SK-N-SH treated with all-trans-retinoic acid at 6 μM for 48 hours (cell line): ENCODE measurements around the gene ALG12.

Experiments used
- ATAC-seq: fragments of 200-7000 bp; cut with Tn5 transposase; 3 replicates; pipeline ENCODE4 v1.9.1; 2020; ENCODE audit warnings: mild to moderate bottlenecking, moderate library complexity
- BACH2 ChIP-seq: fragments of 250-450 bp; sonication (Bioruptor Pico); IDR thresholded peaks from 2 replicates; pipeline ENCODE4 v1.9.0; 2021; ENCODE audit warnings: mild to moderate bottlenecking, borderline replicate concordance
- CSDC2 ChIP-seq: fragments of 250-450 bp; sonication (Bioruptor Pico); IDR thresholded peaks from 2 replicates; pipeline ENCODE4 v1.5.0; 2020; ENCODE audit warnings: mild to moderate bottlenecking, moderate library complexity
- ESRRG ChIP-seq: fragments of 250-450 bp; sonication (Bioruptor Pico); IDR thresholded peaks from 2 replicates; pipeline ENCODE4 v1.6.1; 2021; ENCODE audit warnings: mild to moderate bottlenecking
- GLIS3 ChIP-seq: fragments of 250-450 bp; sonication (Bioruptor Pico); IDR thresholded peaks from 2 replicates; pipeline ENCODE4 v1.5.0; 2020; ENCODE audit warnings: mild to moderate bottlenecking, moderate library complexity
- ISL1 ChIP-seq: fragments of 250-450 bp; sonication (Bioruptor Pico); IDR thresholded peaks from 2 replicates; pipeline ENCODE4 v2.1.2; 2022; ENCODE audit warnings: mild to moderate bottlenecking, moderate library complexity
- OSR1 ChIP-seq: fragments of 250-450 bp; sonication (Bioruptor Pico); IDR thresholded peaks from 2 replicates; pipeline ENCODE4 v1.8.0; 2022; ENCODE audit warnings: moderate library complexity, mild to moderate bottlenecking, inconsistent platforms
- PPARA ChIP-seq: fragments of 250-450 bp; sonication (Bioruptor Pico); IDR thresholded peaks from 2 replicates; pipeline ENCODE4 v1.5.0; 2020; ENCODE audit warnings: mild to moderate bottlenecking, borderline replicate concordance
- RARB ChIP-seq: fragments of 250-450 bp; sonication (Bioruptor Pico); IDR thresholded peaks from 2 replicates; pipeline ENCODE4 v1.8.0; 2021; ENCODE audit warnings: mild to moderate bottlenecking, moderate library complexity
- SNAI2 ChIP-seq: fragments of 250-450 bp; sonication (Bioruptor Pico); IDR thresholded peaks from 2 replicates; pipeline ENCODE4 v1.5.0; 2020; ENCODE audit warnings: mild to moderate bottlenecking, moderate library complexity
- TCF4 ChIP-seq: fragments of 250-450 bp; sonication (Bioruptor Pico); IDR thresholded peaks from 2 replicates; pipeline ENCODE4 v1.8.0; 2021; ENCODE audit warnings: mild to moderate bottlenecking, moderate library complexity, borderline replicate concordance
- TOX ChIP-seq: fragments of 250-450 bp; sonication (Bioruptor Pico); IDR thresholded peaks from 2 replicates; pipeline ENCODE4 v1.8.0; 2021; ENCODE audit warnings: mild to moderate bottlenecking, moderate library complexity, borderline replicate concordance
- ZC3H10 ChIP-seq: fragments of 250-450 bp; sonication (Bioruptor Pico); IDR thresholded peaks from 2 replicates; pipeline ENCODE4 v1.5.1; 2021; ENCODE audit warnings: mild to moderate bottlenecking, moderate library complexity
- ZFP3 ChIP-seq: fragments of 250-450 bp; sonication (Bioruptor Pico); IDR thresholded peaks from 2 replicates; pipeline ENCODE4 v1.5.0; 2020; ENCODE audit warnings: mild to moderate bottlenecking, moderate library complexity
- ZFP30 ChIP-seq: fragments of 450-650 bp; formaldehyde crosslinking; IDR thresholded peaks from 2 replicates; pipeline ENCODE4 v1.5.0; 2022; ENCODE audit warnings: mild to moderate bottlenecking, moderate library complexity
- ZNF565 ChIP-seq: fragments of 450-650 bp; formaldehyde crosslinking; conservative IDR thresholded peaks from 2 replicates; pipeline ENCODE4 v1.5.0; 2020; ENCODE audit warnings: low read depth, mild to moderate bottlenecking, moderate library complexity
- ZNF8 ChIP-seq: fragments of 450-650 bp; formaldehyde crosslinking; IDR thresholded peaks from 2 replicates; pipeline ENCODE4 v1.5.0; 2020; ENCODE audit warnings: mild to moderate bottlenecking, moderate library complexity
- TF ChIP-seq, protein P1 (sequence below): fragments of 250-450 bp; sonication (Bioruptor Pico); IDR thresholded peaks from 2 replicates; pipeline ENCODE4 v1.5.1; 2020; ENCODE audit warnings: low read depth, mild to moderate bottlenecking, moderate library complexity
- TF ChIP-seq, protein P2 (sequence below): fragments of 250-450 bp; sonication (Bioruptor Pico); IDR thresholded peaks from 2 replicates; pipeline ENCODE4 v1.8.0; 2021; ENCODE audit warnings: low read depth, mild to moderate bottlenecking, moderate library complexity, borderline replicate concordance
- TF ChIP-seq, protein P3 (sequence below): fragments of 250-450 bp; sonication (Bioruptor Pico); IDR thresholded peaks from 2 replicates; pipeline ENCODE4 v1.8.0; 2020; ENCODE audit warnings: mild to moderate bottlenecking, moderate library complexity, borderline replicate concordance
- TF ChIP-seq, protein P4 (sequence below): fragments of 250-450 bp; sonication (Bioruptor Pico); IDR thresholded peaks from 2 replicates; pipeline ENCODE4 v1.5.1; 2021; ENCODE audit warnings: mild to moderate bottlenecking, moderate library complexity
- TF ChIP-seq, protein P5 (sequence below): fragments of 250-450 bp; sonication (Bioruptor Pico); IDR thresholded peaks from 2 replicates; pipeline ENCODE4 v1.5.0; 2020; ENCODE audit warnings: mild to moderate bottlenecking, moderate library complexity

ALG12 gene

DNA sequence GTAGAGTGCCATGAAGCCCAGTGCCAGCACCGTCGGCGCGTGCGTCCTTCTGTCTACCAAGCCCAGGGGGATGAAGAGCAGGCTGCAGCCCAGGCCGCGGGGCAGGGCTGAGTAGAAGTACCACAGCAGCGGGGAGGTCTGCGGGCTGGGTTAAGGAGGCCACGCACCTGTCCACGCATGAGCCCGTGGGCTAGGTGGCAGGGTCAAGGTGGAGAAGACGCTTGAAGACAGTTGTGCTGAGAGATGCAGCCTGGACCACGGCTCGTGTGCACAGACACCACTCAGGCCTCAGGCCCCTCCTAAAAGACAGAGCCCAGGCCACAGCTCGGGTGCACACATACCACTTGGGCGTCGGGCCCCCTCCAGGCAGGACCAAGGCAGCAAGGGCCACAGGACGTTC, 10.4 kb downstream of the ALG12 start:
- ATAC-seq = no peak
- TF ChIP-seq ESRRG (CRISPR knock-in tag) (no peak), RARB (CRISPR knock-in tag) (no peak), ISL1 (CRISPR knock-in tag) (no peak), OSR1 (CRISPR knock-in tag) (no peak), ZFP30 (CRISPR knock-in tag) (no peak), PPARA (no peak), CSDC2 (CRISPR knock-in tag) (no peak), ZNF8 (CRISPR knock-in tag) (no peak), TCF4 (no peak), ZNF565 (CRISPR knock-in tag) (no peak)
- TF ChIP-seq, protein P1, sequence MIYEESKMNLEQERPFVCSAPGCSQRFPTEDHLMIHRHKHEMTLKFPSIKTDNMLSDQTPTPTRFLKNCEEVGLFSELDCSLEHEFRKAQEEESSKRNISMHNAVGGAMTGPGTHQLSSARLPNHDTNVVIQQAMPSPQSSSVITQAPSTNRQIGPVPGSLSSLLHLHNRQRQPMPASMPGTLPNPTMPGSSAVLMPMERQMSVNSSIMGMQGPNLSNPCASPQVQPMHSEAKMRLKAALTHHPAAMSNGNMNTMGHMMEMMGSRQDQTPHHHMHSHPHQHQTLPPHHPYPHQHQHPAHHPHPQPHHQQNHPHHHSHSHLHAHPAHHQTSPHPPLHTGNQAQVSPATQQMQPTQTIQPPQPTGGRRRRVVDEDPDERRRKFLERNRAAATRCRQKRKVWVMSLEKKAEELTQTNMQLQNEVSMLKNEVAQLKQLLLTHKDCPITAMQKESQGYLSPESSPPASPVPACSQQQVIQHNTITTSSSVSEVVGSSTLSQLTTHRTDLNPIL (CRISPR knock-in tag) = no peak
- TF ChIP-seq, protein P2, sequence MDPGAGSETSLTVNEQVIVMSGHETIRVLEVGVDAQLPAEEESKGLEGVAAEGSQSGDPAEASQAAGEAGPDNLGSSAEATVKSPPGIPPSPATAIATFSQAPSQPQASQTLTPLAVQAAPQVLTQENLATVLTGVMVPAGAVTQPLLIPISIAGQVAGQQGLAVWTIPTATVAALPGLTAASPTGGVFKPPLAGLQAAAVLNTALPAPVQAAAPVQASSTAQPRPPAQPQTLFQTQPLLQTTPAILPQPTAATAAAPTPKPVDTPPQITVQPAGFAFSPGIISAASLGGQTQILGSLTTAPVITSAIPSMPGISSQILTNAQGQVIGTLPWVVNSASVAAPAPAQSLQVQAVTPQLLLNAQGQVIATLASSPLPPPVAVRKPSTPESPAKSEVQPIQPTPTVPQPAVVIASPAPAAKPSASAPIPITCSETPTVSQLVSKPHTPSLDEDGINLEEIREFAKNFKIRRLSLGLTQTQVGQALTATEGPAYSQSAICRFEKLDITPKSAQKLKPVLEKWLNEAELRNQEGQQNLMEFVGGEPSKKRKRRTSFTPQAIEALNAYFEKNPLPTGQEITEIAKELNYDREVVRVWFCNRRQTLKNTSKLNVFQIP = no peak
- TF ChIP-seq, protein P3, sequence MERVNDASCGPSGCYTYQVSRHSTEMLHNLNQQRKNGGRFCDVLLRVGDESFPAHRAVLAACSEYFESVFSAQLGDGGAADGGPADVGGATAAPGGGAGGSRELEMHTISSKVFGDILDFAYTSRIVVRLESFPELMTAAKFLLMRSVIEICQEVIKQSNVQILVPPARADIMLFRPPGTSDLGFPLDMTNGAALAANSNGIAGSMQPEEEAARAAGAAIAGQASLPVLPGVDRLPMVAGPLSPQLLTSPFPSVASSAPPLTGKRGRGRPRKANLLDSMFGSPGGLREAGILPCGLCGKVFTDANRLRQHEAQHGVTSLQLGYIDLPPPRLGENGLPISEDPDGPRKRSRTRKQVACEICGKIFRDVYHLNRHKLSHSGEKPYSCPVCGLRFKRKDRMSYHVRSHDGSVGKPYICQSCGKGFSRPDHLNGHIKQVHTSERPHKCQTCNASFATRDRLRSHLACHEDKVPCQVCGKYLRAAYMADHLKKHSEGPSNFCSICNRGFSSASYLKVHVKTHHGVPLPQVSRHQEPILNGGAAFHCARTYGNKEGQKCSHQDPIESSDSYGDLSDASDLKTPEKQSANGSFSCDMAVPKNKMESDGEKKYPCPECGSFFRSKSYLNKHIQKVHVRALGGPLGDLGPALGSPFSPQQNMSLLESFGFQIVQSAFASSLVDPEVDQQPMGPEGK (CRISPR knock-in tag) = no peak
- TF ChIP-seq, protein P4, sequence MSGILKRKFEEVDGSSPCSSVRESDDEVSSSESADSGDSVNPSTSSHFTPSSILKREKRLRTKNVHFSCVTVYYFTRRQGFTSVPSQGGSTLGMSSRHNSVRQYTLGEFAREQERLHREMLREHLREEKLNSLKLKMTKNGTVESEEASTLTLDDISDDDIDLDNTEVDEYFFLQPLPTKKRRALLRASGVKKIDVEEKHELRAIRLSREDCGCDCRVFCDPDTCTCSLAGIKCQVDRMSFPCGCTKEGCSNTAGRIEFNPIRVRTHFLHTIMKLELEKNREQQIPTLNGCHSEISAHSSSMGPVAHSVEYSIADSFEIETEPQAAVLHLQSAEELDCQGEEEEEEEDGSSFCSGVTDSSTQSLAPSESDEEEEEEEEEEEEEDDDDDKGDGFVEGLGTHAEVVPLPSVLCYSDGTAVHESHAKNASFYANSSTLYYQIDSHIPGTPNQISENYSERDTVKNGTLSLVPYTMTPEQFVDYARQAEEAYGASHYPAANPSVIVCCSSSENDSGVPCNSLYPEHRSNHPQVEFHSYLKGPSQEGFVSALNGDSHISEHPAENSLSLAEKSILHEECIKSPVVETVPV (CRISPR knock-in tag) = no peak
- TF ChIP-seq, protein P5, sequence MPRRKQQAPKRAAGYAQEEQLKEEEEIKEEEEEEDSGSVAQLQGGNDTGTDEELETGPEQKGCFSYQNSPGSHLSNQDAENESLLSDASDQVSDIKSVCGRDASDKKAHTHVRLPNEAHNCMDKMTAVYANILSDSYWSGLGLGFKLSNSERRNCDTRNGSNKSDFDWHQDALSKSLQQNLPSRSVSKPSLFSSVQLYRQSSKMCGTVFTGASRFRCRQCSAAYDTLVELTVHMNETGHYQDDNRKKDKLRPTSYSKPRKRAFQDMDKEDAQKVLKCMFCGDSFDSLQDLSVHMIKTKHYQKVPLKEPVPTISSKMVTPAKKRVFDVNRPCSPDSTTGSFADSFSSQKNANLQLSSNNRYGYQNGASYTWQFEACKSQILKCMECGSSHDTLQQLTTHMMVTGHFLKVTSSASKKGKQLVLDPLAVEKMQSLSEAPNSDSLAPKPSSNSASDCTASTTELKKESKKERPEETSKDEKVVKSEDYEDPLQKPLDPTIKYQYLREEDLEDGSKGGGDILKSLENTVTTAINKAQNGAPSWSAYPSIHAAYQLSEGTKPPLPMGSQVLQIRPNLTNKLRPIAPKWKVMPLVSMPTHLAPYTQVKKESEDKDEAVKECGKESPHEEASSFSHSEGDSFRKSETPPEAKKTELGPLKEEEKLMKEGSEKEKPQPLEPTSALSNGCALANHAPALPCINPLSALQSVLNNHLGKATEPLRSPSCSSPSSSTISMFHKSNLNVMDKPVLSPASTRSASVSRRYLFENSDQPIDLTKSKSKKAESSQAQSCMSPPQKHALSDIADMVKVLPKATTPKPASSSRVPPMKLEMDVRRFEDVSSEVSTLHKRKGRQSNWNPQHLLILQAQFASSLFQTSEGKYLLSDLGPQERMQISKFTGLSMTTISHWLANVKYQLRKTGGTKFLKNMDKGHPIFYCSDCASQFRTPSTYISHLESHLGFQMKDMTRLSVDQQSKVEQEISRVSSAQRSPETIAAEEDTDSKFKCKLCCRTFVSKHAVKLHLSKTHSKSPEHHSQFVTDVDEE (CRISPR knock-in tag) = no peak

DNA sequence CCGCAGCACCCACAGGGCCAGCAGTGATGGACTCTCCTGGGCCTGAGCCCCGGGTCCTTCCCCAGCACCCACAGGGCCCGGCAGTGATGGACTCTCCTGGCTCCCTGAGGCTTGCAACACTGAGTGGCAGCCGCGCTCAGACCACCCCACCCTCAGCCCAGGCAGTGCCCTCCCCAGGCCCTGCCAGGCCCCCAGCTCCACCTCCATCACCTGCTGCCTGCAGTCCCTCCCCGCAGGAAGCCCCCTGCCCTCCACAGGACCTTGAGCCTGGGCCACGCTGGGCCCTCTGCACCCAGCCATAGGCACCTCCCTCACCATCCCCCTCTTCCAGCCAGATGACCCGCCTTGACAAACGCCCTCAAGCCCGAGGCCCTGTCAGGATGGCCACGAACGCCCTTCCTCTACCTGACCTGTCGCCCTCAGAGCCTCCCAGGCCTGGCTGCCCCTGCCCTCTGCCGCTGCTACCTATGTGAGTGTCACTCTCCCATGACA, 11.4 kb downstream of the ALG12 start:
- ATAC-seq = peak; percentile 9; the same call in 2 of the 3 replicates
- TF ChIP-seq TCF4 (no peak), BACH2 (CRISPR knock-in tag) (no peak), CSDC2 (CRISPR knock-in tag) (no peak), ZNF8 (CRISPR knock-in tag) (no peak), GLIS3 (CRISPR knock-in tag) (no peak)
- TF ChIP-seq, protein P4 (CRISPR knock-in tag) = no peak

DNA sequence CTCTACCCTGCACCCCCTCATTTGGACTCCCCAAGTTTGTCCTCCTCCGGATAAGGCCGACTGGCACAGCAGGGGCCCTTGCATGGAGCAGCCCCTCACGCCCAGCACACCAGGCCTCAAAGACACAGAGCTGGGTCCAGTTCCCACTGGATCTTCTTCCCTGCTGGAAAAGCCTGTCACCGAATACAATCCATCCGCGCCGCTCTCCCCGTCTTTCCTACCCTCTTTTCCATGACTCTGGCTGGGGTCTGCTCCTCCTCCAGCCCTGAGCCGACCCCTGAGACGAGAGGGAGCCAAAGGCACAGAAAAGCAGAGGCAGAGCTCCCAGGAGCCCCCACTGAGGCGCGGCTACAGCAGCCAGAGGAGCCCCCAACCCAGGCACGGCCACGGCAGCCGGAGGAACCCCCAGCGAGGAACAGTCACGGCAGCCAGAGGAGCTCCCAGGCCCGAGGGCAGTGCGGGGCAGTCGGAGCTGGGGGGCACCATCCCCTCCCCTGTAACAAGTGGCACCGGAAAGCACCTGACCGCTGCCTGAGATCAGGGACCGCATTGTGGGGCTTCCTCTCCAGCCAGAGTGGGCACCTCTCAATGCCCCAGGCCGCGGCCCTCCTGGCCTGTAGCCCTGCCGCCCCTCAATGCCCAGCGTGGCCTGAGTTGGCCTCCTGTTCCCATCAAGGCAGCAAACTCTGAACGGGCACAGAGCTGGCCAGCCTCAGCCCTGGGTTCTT, 12.0 kb downstream of the ALG12 start:
- no peak for ATAC-seq
- TF ChIP-seq ESRRG (CRISPR knock-in tag) (no peak), ISL1 (CRISPR knock-in tag) (no peak), ZNF8 (CRISPR knock-in tag) (no peak), SNAI2 (CRISPR knock-in tag) (no peak), CSDC2 (CRISPR knock-in tag) (no peak), GLIS3 (CRISPR knock-in tag) (no peak), BACH2 (CRISPR knock-in tag) (no peak), RARB (CRISPR knock-in tag) (no peak), ZC3H10 (CRISPR knock-in tag) (no peak), ZFP30 (CRISPR knock-in tag) (no peak), ZFP3 (no peak), TOX (CRISPR knock-in tag) (no peak)
- TF ChIP-seq, protein P2 = no peak
- TF ChIP-seq, protein P5 (CRISPR knock-in tag) = no peak
